NT2/D1 (cell line): ENCODE data around the gene ACOX3.

Experiments
- DNase-seq: peaks from one replicate; pipeline ENCODE4 v3.0.0-alpha.2; 2011; ENCODE audit warnings: low read depth, low spot score
- H3K27me3 ChIP-seq: 2 replicates; pipeline ENCODE4 v1.6.0; 2011; ENCODE audit warnings: mild to moderate bottlenecking; ENCODE audit not compliant: insufficient read length, insufficient read depth
- H3K36me3 ChIP-seq: 2 replicates; pipeline ENCODE4 v1.6.1; 2011; ENCODE audit warnings: mild to moderate bottlenecking, low read length, mixed read lengths; ENCODE audit not compliant: insufficient read depth, insufficient read length
- H3K4me1 ChIP-seq: 2 replicates; pipeline ENCODE4 v1.5.1; 2011; ENCODE audit not compliant: insufficient read depth, insufficient read length
- H3K4me3 ChIP-seq: 2 replicates; pipeline ENCODE4 v1.5.1; 2011; ENCODE audit warnings: low read depth; ENCODE audit not compliant: insufficient read length
- H3K9ac ChIP-seq: 2 replicates; pipeline ENCODE4 v1.6.0; 2011; ENCODE audit warnings: low read depth; ENCODE audit not compliant: insufficient read length
- H3K9me3 ChIP-seq: 2 replicates; pipeline ENCODE4 v1.5.1; 2011; ENCODE audit warnings: mild to moderate bottlenecking, low read length; ENCODE audit not compliant: insufficient read depth
- SUZ12 ChIP-seq: IDR thresholded peaks from 2 replicates; pipeline ENCODE4 v1.6.1; 2011; ENCODE audit not compliant: insufficient read length, insufficient read depth; ENCODE audit errors: extremely low read depth
- YY1 ChIP-seq: IDR thresholded peaks from 2 replicates; pipeline ENCODE4 v1.6.1; 2011; ENCODE audit not compliant: insufficient read length, insufficient read depth
- ZNF274 ChIP-seq: IDR thresholded peaks from 2 replicates; pipeline ENCODE4 v1.6.1; 2011; ENCODE audit warnings: mild to moderate bottlenecking, low read depth, low read length

The ACOX3 gene

DNA sequence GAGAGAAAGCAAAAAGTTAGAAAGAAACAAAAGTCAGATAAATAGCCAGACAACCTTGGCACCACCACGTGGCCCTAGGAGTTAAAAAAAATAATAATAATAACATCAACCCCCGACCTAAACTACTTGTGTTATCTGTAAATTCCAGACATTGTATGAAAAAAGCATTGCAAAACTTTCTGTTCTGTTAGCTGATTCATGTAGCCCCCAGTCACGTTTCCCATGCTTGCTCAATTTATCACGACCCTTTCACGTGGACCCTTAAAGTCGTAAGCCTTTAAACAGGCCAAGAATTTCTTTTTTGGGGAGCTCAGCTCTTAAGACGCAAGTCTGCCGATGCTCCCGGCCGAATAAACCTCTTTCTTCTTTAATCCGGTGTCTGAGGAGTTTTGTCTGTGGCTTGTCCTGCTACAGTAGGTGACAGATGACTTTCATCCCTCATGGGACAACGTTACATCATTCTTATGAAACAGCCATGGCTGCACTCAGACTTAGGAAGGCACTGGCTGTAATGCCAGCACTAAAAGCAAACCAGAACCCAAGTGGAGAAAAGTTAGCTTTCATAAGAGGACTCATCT lies 520 bp downstream of the ACOX3 start:
- DNase-seq: no peak
- H3K36me3 ChIP-seq: peaks cover 21% of the 10 kb centered on the region
- H3K4me1 ChIP-seq: peaks cover 5% of the 10 kb centered on the region
- peak overlapping the region; percentile 96 for H3K4me3 ChIP-seq
- TF ChIP-seq ZNF274 (no peak), YY1 (no peak), SUZ12 (no peak)
- H3K9me3 ChIP-seq: no peaks in the 10 kb centered on the region
- H3K9ac ChIP-seq: peak overlapping the region; percentile 93
- H3K27me3 ChIP-seq: no peaks in the 10 kb centered on the region

- no peaks in the 10 kb centered on the region for H3K27me3 ChIP-seq
- no peaks in the 10 kb centered on the region for H3K9me3 ChIP-seq
- peaks cover 5% of the 10 kb centered on the region for H3K4me1 ChIP-seq
- H3K36me3 ChIP-seq: peaks cover 17% of the 10 kb centered on the region
- H3K9ac ChIP-seq: no peak overlapping the region
- DNase-seq: no peak
- no peak for TF ChIP-seq YY1
- no peak for TF ChIP-seq SUZ12
- no peak for TF ChIP-seq ZNF274
- H3K4me3 ChIP-seq: no peak overlapping the region
These were observed 1.4 kb downstream of the ACOX3 start for GRCh38 chr4:8439168-8439567.

DNA sequence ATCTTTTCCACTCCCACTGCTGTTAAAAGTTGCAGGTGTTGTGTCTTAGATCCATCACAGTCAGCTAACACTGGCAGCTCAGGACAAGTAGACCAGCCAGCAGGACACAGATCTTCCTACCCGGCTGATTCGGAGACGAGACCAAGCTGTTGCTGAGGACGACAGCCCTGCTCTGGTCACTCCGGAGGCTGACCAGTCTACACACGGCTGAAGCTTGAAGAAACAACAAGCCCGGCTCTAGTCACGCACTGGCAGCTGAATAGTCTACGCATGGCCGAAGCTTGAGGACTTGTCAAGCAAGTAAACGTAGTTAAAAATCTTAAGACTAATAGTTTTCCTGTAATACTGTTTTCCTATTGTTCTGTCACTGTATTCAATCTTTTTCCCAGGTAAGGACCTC lies 1.8 kb downstream of the ACOX3 start:
- peaks cover 17% of the 10 kb centered on the region for H3K36me3 ChIP-seq
- H3K9me3 ChIP-seq: no peaks in the 10 kb centered on the region
- no peak overlapping the region for H3K9ac ChIP-seq
- TF ChIP-seq SUZ12: no peak
- TF ChIP-seq ZNF274: no peak
- no peak for TF ChIP-seq YY1
- DNase-seq: no peak
- no peak overlapping the region for H3K4me3 ChIP-seq
- peaks cover 5% of the 10 kb centered on the region for H3K4me1 ChIP-seq
- H3K27me3 ChIP-seq: no peaks in the 10 kb centered on the region

DNA sequence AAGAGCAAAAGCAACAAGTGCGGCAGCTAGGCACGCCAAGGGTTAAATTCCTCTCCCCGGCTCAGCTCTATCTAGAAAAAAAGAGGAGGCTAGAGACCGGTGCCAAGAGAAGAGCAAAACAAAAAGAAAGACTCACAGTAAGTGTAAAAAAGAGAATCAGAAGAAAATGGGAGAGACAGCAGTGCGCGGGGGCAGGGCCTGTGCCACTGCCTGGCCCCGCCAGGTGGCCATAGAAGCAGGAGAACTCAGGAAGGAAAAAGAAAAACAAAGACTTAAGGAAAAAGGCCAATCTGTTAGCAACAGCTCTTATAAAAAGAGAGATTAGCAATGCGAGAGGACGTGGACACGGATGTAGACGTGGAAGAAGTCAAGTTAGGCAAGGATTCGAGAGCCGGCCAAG lies 3.2 kb downstream of the ACOX3 start:
- TF ChIP-seq ZNF274 (no peak), SUZ12 (no peak), YY1 (no peak)
- Histone ChIP-seq H3K9me3 (no peaks in the 10 kb centered on the region), H3K4me3 (no peak overlapping the region), H3K4me1 (peaks cover 5% of the 10 kb centered on the region), H3K9ac (peak overlapping the region; percentile 29), H3K27me3 (no peaks in the 10 kb centered on the region), H3K36me3 (peaks cover 13% of the 10 kb centered on the region)
- peak; percentile 36 for DNase-seq

DNA sequence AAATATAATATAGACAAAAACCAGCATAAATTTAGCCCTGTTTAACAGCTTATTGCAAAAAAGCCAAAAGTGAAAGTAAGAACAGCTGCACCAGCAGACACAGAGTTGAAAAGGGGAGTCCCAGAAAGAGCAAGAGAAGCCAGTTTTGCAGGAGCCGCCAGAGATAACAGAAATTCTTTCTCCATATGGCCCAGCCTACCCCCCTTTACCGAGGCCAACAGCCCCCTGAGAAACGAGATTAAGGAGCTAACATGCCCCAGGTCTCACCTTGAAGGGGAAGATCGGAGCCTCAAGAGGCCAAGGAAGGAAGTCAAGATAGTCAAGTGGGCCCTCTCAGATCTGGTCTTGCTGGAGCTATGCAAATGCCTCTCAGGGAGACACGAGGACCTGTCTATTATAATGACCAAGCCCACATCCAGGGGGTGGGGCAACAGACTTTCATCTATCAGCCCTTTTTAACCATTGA lies 4.8 kb downstream of the ACOX3 start:
- Histone ChIP-seq H3K9ac (no peak overlapping the region), H3K4me3 (no peak overlapping the region), H3K4me1 (peaks cover 4% of the 10 kb centered on the region), H3K36me3 (peaks cover 17% of the 10 kb centered on the region), H3K27me3 (no peaks in the 10 kb centered on the region), H3K9me3 (no peaks in the 10 kb centered on the region)
- DNase-seq: no peak
- no peak for TF ChIP-seq SUZ12
- TF ChIP-seq YY1: no peak
- TF ChIP-seq ZNF274: no peak

GRCh38 chr4:8434251-8435073 lies 6.1 kb downstream of the ACOX3 start:
- Histone ChIP-seq H3K4me1 (peaks cover 4% of the 10 kb centered on the region), H3K27me3 (no peaks in the 10 kb centered on the region), H3K4me3 (no peak overlapping the region), H3K9me3 (no peaks in the 10 kb centered on the region), H3K36me3 (peaks cover 17% of the 10 kb centered on the region), H3K9ac (no peak overlapping the region)
- no peak for TF ChIP-seq SUZ12
- no peak for TF ChIP-seq YY1
- TF ChIP-seq ZNF274: no peak
- no peak for DNase-seq

DNA sequence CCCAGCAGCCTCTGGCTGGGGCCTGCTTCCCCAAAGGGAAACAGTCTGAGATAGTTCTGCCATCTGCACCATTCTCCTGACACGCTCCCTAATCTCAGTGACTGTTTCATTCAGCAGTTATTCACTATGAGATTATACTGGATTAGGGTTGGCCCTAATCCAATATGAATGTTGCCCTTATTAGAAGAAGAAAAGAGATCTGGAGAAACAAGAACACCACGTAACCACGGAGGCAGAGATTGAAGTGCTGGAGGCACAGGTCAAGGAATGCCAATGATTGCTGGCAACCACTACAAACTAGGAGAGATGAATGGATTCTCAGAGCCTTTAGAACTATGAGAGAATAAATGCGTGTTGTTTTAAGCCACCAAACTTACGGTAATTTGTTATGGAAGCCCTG lies 7.4 kb downstream of the ACOX3 start:
- no peak for DNase-seq
- Histone ChIP-seq H3K36me3 (peaks cover 15% of the 10 kb centered on the region), H3K9ac (no peak overlapping the region), H3K9me3 (no peaks in the 10 kb centered on the region), H3K4me3 (no peak overlapping the region), H3K4me1 (peaks cover 4% of the 10 kb centered on the region), H3K27me3 (no peaks in the 10 kb centered on the region)
- TF ChIP-seq ZNF274: no peak
- TF ChIP-seq YY1: no peak
- no peak for TF ChIP-seq SUZ12
